T-helper 2 cell (primary cell): Measurements from ENCODE around the gene NODAL.
"Not testable (repeated sequence)": the region's sequence is repeated elsewhere in the genome, so short reads cannot be mapped to it uniquely, and the experiment has no call there.

ENCODE experiments used
- DNase-seq, 5 experiments: peaks; one replicate each; pipeline versions ENCODE4 v3.0.0 to v3.0.0-alpha.2; 2012 to 2022
- total RNA-seq, 2 donors: gene quantifications; one replicate each; lab custom pipeline; 2026; lab: John Stamatoyannopoulos, UW

The NODAL gene
- total RNA-seq: 0 to 0.07 reads per million in 2 donors

- no peak for DNase-seq
These were observed at the start of gene NODAL for GRCh38 chr10:70441161-70441894. NODAL (minus strand) TSS chr10:70441681; CDS start chr10:70441667, 14 bp downstream.

DNA sequence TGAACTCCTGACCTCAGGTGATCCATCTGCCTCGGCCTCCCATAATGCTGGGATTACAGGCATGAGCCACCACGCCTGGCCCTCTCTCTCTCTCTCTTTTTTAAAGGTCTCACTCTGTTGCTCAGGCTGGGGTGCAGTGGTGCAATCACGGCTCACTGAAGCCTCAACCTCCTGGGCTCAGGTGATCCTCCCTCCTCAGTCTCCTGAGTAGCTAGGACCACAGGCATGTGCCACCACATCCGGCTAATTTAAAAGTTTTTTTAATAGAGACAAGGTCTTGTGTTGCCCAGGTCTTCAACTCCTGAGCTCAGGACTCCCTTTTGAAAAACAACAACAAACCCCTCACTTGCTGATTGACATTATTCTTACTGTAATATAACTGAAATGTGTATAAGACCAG is 48.7 kb upstream of the NODAL start:
- no peak for DNase-seq

DNA sequence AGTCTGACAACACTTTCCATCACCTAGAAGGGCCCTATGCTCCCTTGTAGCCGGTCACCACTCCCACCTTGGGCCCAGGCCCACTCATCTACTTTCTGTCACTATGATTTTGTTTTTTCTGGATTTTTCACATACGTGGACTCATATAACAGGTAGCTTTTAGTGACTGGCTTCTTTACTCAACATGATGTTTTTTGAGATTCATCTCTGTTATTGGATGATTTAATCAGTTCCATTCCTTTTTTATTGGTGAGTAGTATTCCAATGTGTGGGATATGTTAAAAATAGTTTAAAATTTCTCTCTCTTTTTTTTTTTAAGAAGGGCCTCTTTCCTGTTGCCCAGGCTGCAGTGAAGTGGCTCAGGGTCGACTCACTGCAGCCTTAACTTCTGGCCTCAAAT is 46.3 kb upstream of the NODAL start:
- DNase-seq: no peak

DNA sequence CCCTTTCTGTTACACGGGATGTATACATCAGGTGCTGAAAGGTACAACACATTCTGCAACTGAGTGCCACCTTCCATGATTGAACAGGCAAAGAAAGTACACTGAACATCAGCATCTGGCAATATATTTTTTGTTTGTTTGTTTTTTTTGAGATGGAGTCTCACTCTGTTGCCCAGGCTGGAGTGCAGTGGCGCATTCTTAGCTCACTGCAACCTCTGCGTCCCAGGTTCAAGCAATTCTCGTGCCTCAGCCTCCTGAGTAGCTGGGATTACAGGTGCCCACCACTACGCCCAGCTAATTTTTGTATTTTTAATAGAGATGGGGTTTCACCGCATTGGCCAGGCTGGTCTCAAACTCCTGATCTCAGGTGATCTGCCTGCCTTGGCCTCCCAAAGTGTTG is 42.4 kb upstream of the NODAL start:
- DNase-seq: not testable (repeated sequence)

DNA sequence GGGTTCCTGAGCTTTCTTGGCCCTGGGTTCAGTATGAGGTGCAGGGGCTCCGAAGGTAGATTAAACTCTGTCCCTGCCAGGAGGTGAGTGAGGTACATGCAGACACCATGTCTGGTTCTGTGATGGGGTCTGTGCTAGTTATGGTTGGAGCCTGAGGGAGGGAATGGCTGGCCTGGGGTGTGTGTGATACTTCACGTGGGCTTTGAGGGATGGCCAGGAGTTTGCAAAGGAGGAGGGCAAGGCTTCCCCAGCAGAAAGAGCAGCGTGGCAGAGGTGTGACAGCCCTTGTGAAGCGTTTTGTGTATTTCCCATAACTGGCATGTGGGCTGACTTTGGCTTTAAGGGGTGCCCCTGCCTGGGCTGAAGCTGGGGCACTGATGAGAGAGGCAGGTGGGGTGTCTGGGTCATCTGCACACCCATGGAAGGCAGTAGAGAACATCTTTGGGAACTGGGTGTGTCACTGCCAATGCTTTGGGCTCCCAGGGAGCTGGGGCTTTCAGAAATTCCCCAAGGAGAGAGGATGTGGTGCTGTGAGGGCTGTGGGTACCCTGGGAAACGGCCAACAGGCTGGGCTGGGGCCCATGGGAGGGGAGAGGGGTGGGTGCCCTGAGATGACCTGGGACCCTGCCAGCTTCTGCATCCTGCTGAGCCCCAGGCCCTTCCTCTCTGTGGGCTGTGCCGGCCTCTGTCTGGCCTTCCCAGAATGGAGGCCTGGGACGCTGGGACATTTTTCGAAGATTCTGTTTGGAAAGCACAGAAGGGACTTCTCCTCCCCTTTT is 41.7 kb upstream of the NODAL start:
- DNase-seq: no peak

- DNase-seq: no peak
These were observed 40.5 kb upstream of the NODAL start for GRCh38 chr10:70481831-70482530.

- no peak for DNase-seq
These were observed 39.6 kb upstream of the NODAL start for GRCh38 chr10:70481105-70481504.

- peak in 1 of 5 experiments; percentile 30 for DNase-seq
These were observed 38.9 kb upstream of the NODAL start for GRCh38 chr10:70480239-70480861.

GRCh38 chr10:70479626-70480238 is 38.3 kb upstream of the NODAL start:
- no peak for DNase-seq

DNA sequence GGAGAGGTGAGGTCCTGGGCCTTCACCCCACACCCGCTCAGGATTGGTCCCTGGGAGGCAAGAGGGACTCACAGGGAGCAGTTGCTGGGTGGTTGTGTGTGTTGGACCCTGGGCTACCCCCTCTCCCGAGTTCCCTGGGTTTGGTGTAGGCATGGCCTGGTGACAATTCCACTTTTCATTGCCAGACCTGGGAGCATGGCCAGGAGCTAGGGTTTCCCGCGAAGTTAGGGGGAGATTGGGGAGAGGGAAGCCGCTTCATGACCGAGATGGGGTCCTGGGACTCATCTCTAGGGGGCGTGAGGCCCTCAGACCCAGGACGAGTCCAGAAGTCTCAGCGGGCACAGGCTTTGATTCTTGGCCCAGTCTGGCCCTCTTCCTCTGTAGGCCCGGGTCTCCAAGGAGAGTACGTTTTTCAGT is 37.7 kb upstream of the NODAL start:
- DNase-seq: no peak

DNA sequence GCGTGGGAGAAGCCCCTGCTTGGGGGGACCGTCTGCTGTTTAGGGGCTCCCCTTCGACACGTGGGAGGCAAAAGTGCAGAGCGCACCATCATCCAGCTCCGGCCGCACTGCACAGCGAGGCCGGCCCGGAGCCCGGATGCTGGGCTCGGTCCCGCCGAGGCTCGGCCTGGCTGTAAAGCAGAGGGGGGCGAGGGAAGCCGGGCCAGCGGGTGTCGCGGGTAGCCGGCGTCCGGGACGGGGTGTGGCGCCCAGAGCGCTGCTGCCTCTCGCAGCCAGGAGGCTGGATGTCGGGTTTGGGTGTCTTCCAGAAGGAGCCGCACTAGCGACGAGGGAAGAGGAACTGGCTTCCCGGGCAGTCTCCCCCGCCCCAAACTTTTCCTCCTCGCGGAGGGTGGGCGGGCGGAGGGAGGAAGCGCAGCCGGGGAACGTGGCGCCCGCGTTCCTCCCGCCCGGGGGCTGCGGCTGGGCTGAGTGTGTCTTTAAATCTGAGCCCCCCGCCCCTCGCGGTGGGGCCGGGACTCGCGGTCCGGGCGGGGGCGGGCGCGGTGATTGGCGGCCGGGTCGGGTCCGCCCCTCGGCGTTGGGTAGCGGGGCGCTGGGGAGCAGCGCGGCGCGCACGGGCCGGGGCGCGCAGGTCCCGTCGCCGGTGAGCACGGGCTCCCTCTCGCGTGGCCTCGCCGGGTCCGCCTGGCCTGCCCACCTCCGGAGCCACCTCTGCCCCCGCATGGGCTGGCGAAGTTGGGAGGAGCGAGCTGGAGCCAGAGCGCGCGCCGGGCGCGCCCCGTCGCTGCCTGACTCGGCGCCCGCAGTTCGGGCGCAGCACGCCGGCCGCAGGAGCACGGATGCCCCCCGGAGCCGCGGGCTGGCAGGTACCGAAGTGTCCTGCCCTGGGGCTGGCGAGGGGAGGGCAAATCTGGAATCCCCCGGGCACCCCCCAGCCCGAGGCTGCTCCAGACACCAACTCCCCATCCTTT is 37.0 kb upstream of the NODAL start, which contains the start of gene PALD1:
Gene PALD1, plus strand, starts transcription at position 577 of the 974 bp plus-strand sequence. CDS start 47,185 bp downstream, outside the sequence.
- peak in 3 of 5 experiments; percentile 13 to 33 (median 13) for DNase-seq

- peak; percentile 41 to 84 (median 70) for DNase-seq
These were observed 36.2 kb upstream of the NODAL start for GRCh38 chr10:70477661-70478162.

- no peak for DNase-seq
These were observed 35.0 kb upstream of the NODAL start for GRCh38 chr10:70476249-70477035.

- no peak for DNase-seq
These were observed 34.2 kb upstream of the NODAL start for GRCh38 chr10:70475661-70476060.

DNA sequence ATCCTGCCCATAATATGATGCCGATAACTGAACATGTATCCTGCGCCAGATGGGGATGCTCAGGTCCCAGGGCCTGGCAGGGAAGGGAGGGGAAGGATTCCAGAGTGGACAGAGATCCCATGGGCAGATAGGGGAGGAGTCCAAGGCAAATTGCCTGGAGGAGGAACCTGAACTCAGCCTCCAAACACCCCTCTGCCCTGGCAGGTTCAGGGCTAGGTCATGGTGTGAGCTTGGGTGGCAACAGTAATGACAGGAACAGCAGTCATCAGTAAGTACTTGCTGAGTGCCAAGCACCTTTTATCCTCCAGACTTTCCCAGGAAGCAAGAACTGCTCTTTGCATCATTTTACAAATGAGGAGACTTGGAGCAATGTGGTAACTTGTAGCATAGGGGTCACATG is 33.3 kb upstream of the NODAL start:
- DNase-seq: no peak

- no peak for DNase-seq
These were observed 31.4 kb upstream of the NODAL start for GRCh38 chr10:70472799-70473454.

GRCh38 chr10:70466951-70467350 is 25.5 kb upstream of the NODAL start:
- no peak for DNase-seq

- DNase-seq: no peak
These were observed 24.4 kb upstream of the NODAL start for GRCh38 chr10:70465832-70466231.

DNA sequence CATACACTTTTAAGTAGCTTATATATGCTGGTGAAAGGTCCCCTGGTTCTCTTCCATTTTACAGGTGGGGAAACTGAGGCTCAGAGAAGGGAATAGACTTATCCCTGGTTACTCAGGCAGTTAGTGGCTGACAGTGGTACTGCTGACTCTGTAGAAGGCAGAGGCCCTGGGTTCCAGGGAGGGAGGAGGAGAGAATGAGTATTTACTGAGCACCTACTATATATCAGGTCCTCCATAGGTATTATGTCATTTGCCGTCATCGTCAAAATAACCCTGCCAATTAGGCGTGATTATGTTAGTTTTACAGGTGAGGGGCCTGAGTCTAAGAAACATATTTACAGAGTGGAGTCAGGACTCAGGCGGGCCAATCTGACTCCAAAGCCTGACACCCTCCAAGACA is 23.8 kb upstream of the NODAL start:
- DNase-seq: no peak
